Limb (tissue), 2 donors: ENCODE measurements around the gene LAMTOR2.

Experiments
- DNase-seq, 2 donors: peaks; one replicate each; pipeline ENCODE4 v3.0.0-alpha.2; 2016; ENCODE audit errors: extremely low spot score in 2 of 2

The LAMTOR2 gene

GRCh38 chr1:156097499-156098178, 43.1 kb downstream of the LAMTOR2 start:
- no peak for DNase-seq

- no peak for DNase-seq
Measured at GRCh38 chr1:156098784-156099183, 44.2 kb downstream of the LAMTOR2 start.

- DNase-seq: no peak
Measured at GRCh38 chr1:156099282-156099681, 44.7 kb downstream of the LAMTOR2 start.

- no peak for DNase-seq
Measured at GRCh38 chr1:156100205-156100995, 45.8 kb downstream of the LAMTOR2 start.

- no peak for DNase-seq
Measured at GRCh38 chr1:156101880-156102279, 47.3 kb downstream of the LAMTOR2 start.

GRCh38 chr1:156102633-156103511, 48.3 kb downstream of the LAMTOR2 start:
- DNase-seq: peak in 1 of 2 donors; percentile 54

GRCh38 chr1:156103521-156103947, 49.0 kb downstream of the LAMTOR2 start:
- peak; percentile 60 to 72 for DNase-seq

- DNase-seq: peak; percentile 87 to 94
Measured at GRCh38 chr1:156104065-156104810, 49.7 kb downstream of the LAMTOR2 start.

GRCh38 chr1:156104861-156105832, 50.6 kb downstream of the LAMTOR2 start:
- peak; percentile 66 to 83 for DNase-seq

GRCh38 chr1:156106624-156107488, 52.3 kb downstream of the LAMTOR2 start:
- no peak for DNase-seq

- DNase-seq: no peak
Measured at GRCh38 chr1:156108057-156108456, 53.5 kb downstream of the LAMTOR2 start.
